ENCODE data around the gene ENDOG.

- TF ChIP-seq CTCF (IDR thresholded peaks at IDR 0.05) (no peak), POLR2A (IDR thresholded peaks at IDR 0.05) (no peak)
Observed at GRCh38 chr9:128835246-128836210, 17.2 kb downstream of the ENDOG start.

Data from testis (tissue), 2 donors.